BE2C (cell line): ENCODE measurements around the gene GOLGA6L10.

Experiments used
- DNase-seq: peaks from one replicate; pipeline ENCODE4 v3.0.0-alpha.2; 2020
- H3K27me3 ChIP-seq: fragments of 250-450 bp; sonication (Bioruptor Pico); 2 replicates; pipeline ENCODE4 v1.5.1; 2020; ENCODE audit warnings: mild to moderate bottlenecking
- H3K36me3 ChIP-seq: fragments of 250-450 bp; sonication (Bioruptor Pico); 2 replicates; pipeline ENCODE4 v1.5.1; 2020; ENCODE audit warnings: mild to moderate bottlenecking
- H3K4me1 ChIP-seq: fragments of 250-450 bp; sonication (Bioruptor Pico); 2 replicates; pipeline ENCODE4 v1.5.1; 2020
- H3K4me3 ChIP-seq: 2 replicates; pipeline ENCODE4 v1.5.1; 2011; ENCODE audit warnings: low read depth, low read length
- H3K9me3 ChIP-seq: fragments of 250-450 bp; sonication (Bioruptor Pico); 2 replicates; pipeline ENCODE4 v1.5.1; 2020
- TF ChIP-seq, protein P1 (sequence below): IDR thresholded peaks from 2 replicates; pipeline ENCODE4 v1.5.1; 2012; ENCODE audit warnings: mild to moderate bottlenecking, low read depth, low read length

Gene GOLGA6L10

GRCh38 chr15:82309802-82310201, 39.5 kb downstream of the GOLGA6L10 start:
- no peaks in the 10 kb centered on the region for H3K27me3 ChIP-seq
- no peak overlapping the region for H3K4me3 ChIP-seq
- TF ChIP-seq, protein P1, sequence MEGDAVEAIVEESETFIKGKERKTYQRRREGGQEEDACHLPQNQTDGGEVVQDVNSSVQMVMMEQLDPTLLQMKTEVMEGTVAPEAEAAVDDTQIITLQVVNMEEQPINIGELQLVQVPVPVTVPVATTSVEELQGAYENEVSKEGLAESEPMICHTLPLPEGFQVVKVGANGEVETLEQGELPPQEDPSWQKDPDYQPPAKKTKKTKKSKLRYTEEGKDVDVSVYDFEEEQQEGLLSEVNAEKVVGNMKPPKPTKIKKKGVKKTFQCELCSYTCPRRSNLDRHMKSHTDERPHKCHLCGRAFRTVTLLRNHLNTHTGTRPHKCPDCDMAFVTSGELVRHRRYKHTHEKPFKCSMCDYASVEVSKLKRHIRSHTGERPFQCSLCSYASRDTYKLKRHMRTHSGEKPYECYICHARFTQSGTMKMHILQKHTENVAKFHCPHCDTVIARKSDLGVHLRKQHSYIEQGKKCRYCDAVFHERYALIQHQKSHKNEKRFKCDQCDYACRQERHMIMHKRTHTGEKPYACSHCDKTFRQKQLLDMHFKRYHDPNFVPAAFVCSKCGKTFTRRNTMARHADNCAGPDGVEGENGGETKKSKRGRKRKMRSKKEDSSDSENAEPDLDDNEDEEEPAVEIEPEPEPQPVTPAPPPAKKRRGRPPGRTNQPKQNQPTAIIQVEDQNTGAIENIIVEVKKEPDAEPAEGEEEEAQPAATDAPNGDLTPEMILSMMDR: no peak
- no peaks in the 10 kb centered on the region for H3K36me3 ChIP-seq
- H3K4me1 ChIP-seq: no peaks in the 10 kb centered on the region
- no peaks in the 10 kb centered on the region for H3K9me3 ChIP-seq
- DNase-seq: no peak

DNA sequence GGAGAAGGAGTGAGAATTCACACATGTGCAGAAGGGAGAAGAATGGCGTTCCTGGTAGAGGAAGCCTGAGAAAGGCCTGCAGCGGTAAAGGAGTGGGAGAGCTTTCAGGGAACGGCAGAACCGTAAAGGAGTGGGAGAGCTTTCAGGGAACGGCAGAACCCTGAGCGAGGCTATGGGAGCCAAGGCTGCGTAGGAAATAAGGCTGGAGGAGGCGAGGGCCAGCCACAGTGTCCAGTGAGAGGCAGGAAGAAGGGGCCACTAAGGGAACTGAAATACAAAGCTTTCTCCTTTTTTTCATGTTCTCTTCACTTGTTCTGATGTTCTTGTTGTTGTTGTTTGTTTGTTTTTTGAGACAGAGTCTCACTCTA, 41.6 kb downstream of the GOLGA6L10 start:
- no peak for DNase-seq
- Histone ChIP-seq H3K4me1 (no peaks in the 10 kb centered on the region), H3K4me3 (no peak overlapping the region), H3K36me3 (no peaks in the 10 kb centered on the region), H3K27me3 (no peaks in the 10 kb centered on the region), H3K9me3 (no peaks in the 10 kb centered on the region)
- TF ChIP-seq, protein P1: no peak

GRCh38 chr15:82306791-82307713, 42.2 kb downstream of the GOLGA6L10 start:
- Histone ChIP-seq H3K27me3 (no peaks in the 10 kb centered on the region), H3K4me3 (no peak overlapping the region), H3K9me3 (no peaks in the 10 kb centered on the region), H3K4me1 (no peaks in the 10 kb centered on the region), H3K36me3 (no peaks in the 10 kb centered on the region)
- no peak for DNase-seq
- TF ChIP-seq, protein P1: no peak

DNA sequence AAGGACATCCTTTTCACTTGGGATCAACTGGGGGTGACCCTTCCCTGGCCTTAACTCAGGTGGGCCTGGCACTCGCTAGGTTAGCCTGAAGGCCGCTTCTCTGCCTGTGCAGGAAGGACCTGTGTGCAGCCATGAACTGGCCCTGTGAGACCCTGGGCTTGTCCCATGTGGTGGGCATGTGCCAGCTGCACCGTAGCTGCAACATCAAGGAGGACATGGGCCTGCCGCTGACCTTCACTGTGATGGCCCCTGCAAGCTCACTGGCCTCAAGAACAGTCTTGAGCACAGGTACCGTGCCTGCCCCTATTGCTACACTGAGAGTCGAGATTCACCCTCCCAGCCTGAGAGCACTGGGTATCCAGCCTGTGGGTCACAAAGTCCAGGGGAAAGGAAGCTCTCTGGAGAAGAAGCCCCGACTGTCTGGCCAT, 43.6 kb downstream of the GOLGA6L10 start:
- DNase-seq: no peak
- Histone ChIP-seq H3K4me1 (no peaks in the 10 kb centered on the region), H3K27me3 (no peaks in the 10 kb centered on the region), H3K9me3 (no peaks in the 10 kb centered on the region), H3K36me3 (no peaks in the 10 kb centered on the region), H3K4me3 (no peak overlapping the region)
- TF ChIP-seq, protein P1: no peak

DNA sequence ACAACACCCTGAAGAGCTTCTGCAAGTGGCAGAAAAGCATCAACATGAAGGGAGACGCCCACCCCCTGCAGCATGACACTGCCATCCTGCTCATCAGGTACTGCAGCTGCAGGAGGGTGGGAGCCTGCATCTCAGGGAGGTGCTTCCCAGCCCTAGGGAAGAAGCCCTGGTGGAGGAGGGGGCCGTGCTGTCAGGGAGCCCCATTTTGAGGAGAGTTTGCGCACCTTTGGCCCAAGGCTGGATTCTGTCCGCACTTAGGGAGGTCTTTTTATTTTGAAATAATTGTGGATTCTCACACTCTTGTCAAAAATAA, 44.5 kb downstream of the GOLGA6L10 start:
- Histone ChIP-seq H3K4me3 (no peak overlapping the region), H3K9me3 (no peaks in the 10 kb centered on the region), H3K4me1 (no peaks in the 10 kb centered on the region), H3K27me3 (no peaks in the 10 kb centered on the region), H3K36me3 (no peaks in the 10 kb centered on the region)
- TF ChIP-seq, protein P1: no peak
- no peak for DNase-seq
